ENCODE data around the gene NUP62. TPM values are rescaled to one million over a fixed set of nuclear protein-coding genes. Genes with fewer than 3 reads are reported as not detected.

The NUP62 gene
- total RNA-seq, 1 experiment from 2014 or later: 127 TPM

- Histone ChIP-seq H3K4ac (ENCODE audit: low read depth, low read length) (no peak overlapping the region), H3K14ac (ENCODE audit: insufficient read depth, low read length) (no peak overlapping the region), H3K79me1 (ENCODE audit: insufficient read depth, low read depth, low read length, poor library complexity, severe bottlenecking) (no peaks in the 10 kb centered on the region), H4K91ac (ENCODE audit: insufficient read length, low read depth, low read length) (no peak overlapping the region), H2AFZ (ENCODE audit: low read length) (no peak overlapping the region), H3K23ac (ENCODE audit: insufficient read length, low read depth, low read length) (no peak overlapping the region), H4K8ac (replicated peaks; ENCODE audit: insufficient read length, low read depth, low read length) (no peak overlapping the region), H3K23me2 (ENCODE audit: insufficient read length, low read depth, low read length, poor library complexity, severe bottlenecking) (no peaks in the 10 kb centered on the region), H3K27me3 (ENCODE audit: insufficient read depth, low read length) (no peaks in the 10 kb centered on the region), H2BK15ac (ENCODE audit: low read depth, low read length) (no peak overlapping the region), H3K9ac (ENCODE audit: extremely low read depth, insufficient read length, low read length) (no peak overlapping the region), H3K27ac (ENCODE audit: insufficient read length, low read depth, low read length) (no peak overlapping the region), H2BK12ac (ENCODE audit: insufficient read length, low read depth, low read length) (no peak overlapping the region), H2BK5ac (ENCODE audit: insufficient read length, low read length) (no peak overlapping the region), H3K9me3 (ENCODE audit: control insufficient read depth, low read depth, low read length) (no peaks in the 10 kb centered on the region), H2AK5ac (ENCODE audit: insufficient read length, low read length) (no peak overlapping the region), H2BK120ac (ENCODE audit: low read depth, low read length, poor library complexity, severe bottlenecking) (no peak overlapping the region), H4K5ac (ENCODE audit: insufficient read length, low read depth, low read length) (no peak overlapping the region), H3T11ph (ENCODE audit: low read length) (no peak overlapping the region), H3K56ac (ENCODE audit: insufficient read length, low read depth, low read length) (no peak overlapping the region), H4K20me1 (ENCODE audit: control insufficient read depth, insufficient read depth, insufficient read length) (no peaks in the 10 kb centered on the region), H3K79me2 (ENCODE audit: insufficient read depth, low read length) (no peaks in the 10 kb centered on the region), H2BK20ac (ENCODE audit: low read depth, low read length, poor library complexity, severe bottlenecking) (no peak overlapping the region), H3K18ac (ENCODE audit: insufficient read length, low read depth, low read length) (no peak overlapping the region), H3K4me1 (ENCODE audit: insufficient read depth, low read length) (0 out of 2 replicates have a peak, but pooled peaks cover 3% of the 10 kb centered on the region), H3K4me2 (ENCODE audit: insufficient read depth, insufficient read length, low read length) (no peak overlapping the region)
- Mint-ChIP-seq H3K27me3 (ENCODE audit: low read depth) (peaks cover 5% of the 10 kb centered on the region), H3K4me3 (no peak overlapping the region), H3K4me1 (peaks cover 15 to 24% of the 10 kb centered on the region in 2 experiments), H3K36me3 (ENCODE audit: insufficient read depth in 1 of 3, low read depth in 3 of 3) (no peaks in the 10 kb centered on the region), H3K27ac (no peak overlapping the region), H3K9me3 (no peaks in the 10 kb centered on the region; a peak in 3 of 5 replicates)
- no CpG with 5 or more reads among the region's 13 CpGs for WGBS (ENCODE audit: extremely low coverage, insufficient read length, low lambda C conversion rate)
- DNase-seq: no peak
- TF ChIP-seq CTCF (conservative IDR thresholded peaks at IDR 0.05): no peak
Measured at GRCh38 chr19:49950956-49951526, 21.7 kb upstream of the NUP62 start.
